Activated CD8-positive, alpha-beta T cell treated with anti-CD3 and anti-CD28 coated beads for 36 hours (primary cell): ENCODE data around the gene LARGE2. TPM values are rescaled to one million over a fixed set of nuclear protein-coding genes. Genes with fewer than 3 reads are reported as not detected.

Experiments used
- ATAC-seq: fragments of 200-7000 bp; cut with Tn5 transposase; one replicate; pipeline ENCODE4 v1.10.0; 2021; ENCODE audit warnings: mild to moderate bottlenecking, moderate library complexity
- CTCF ChIA-PET: fragments of 350-600 bp; sonication (Branson Sonifier 250); formaldehyde crosslinking; loops from one replicate; lab custom pipeline; 2021; ENCODE audit warnings: antibody characterized with exemption; lab: Charles Lee
- POLR2A ChIA-PET: fragments of 350-600 bp; sonication (Branson Sonifier 250); formaldehyde crosslinking; loops from one replicate; lab custom pipeline; 2021; ENCODE audit warnings: antibody characterized with exemption; lab: Charles Lee
- DNase-seq: peaks from one replicate; pipeline ENCODE4 v3.0.0-alpha.2; 2020
- H3K27ac Mint-ChIP-seq: one replicate; pipeline ENCODE4 v1.8.0; 2021; ENCODE audit warnings: mild to moderate bottlenecking, mixed read lengths
- H3K27me3 Mint-ChIP-seq: one replicate; pipeline ENCODE4 v1.8.0; 2021; ENCODE audit warnings: mixed read lengths
- H3K36me3 Mint-ChIP-seq: one replicate; pipeline ENCODE4 v1.8.0; 2021; ENCODE audit warnings: low read depth, mixed read lengths
- H3K4me1 Mint-ChIP-seq: one replicate; pipeline ENCODE4 v1.8.0; 2021; ENCODE audit warnings: low read depth, mixed read lengths
- H3K4me3 Mint-ChIP-seq: one replicate; pipeline ENCODE4 v1.8.0; 2021; ENCODE audit warnings: mild to moderate bottlenecking, moderate library complexity, mixed read lengths
- H3K9me3 Mint-ChIP-seq: one replicate; pipeline ENCODE4 v1.8.0; 2021; ENCODE audit warnings: mixed read lengths
- intact Hi-C: fragments of 100-400 bp; cut with micrococcal nuclease; formaldehyde crosslinking; loops from one replicate; pipeline ENCODE4 v1.10.0; 2022
- total RNA-seq, 2 experiments: library from RNA; stranded (reverse); gene quantifications; one replicate each; pipeline ENCODE4 v1.2.3, GENCODE V29; 2021
- TF ChIP-seq, protein P1 (sequence below): fragments of 200-600 bp; IDR thresholded peaks from one replicate; pipeline ENCODE4 v1.8.0; 2022; ENCODE audit warnings: antibody characterized with exemption, mild to moderate bottlenecking

Gene LARGE2
- total RNA-seq, 2 experiments from 2014 or later, result 0.70 to 1.1 TPM

DNA sequence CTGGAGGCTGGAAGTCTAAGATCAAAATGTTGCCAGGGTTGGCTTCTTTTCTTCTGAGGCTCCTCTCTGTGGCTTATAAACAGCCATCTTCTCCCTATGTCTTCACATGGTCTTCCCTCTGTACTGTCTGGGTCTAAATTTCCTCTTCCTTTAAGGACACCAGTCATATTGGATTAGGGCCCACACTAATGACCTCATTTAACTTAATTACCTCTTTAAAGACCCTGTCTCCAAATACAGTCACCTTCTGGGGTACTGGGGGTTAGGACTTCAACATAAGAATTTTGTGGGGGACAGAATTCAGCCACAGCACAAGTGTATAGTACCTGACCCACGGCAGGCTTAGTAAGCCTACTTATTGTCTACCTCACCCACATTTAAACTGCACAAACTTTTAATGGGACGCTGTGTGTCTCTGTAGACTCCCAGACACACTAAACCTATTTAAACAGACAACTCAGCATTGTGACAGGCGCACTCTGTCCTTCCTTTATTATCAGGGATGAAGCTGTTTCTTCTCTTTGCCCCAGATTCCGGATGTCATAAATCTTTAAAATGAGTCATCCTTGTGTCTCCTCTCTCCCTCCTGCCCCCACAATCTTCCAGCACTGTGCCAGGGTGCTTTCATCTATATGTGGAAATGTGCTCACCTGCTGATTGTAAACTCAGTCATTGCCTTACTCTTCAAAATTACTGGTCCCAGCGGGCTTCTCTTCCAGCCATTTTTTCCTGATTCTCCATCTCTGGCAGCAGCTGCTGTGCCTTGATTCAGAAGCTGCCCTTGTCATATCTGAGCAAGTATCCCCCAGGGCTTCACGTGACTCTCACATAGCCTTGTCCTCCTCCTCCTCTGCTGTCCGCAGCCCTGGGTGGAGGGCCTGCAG is 42.4 kb upstream of the LARGE2 start:
- intact Hi-C loops, result no loop called here
- peaks cover 5% of the 10 kb centered on the region for H3K27me3 Mint-ChIP-seq
- DNase-seq, result no peak
- peaks cover 20% of the 10 kb centered on the region for H3K36me3 Mint-ChIP-seq
- peaks cover 6% of the 10 kb centered on the region for H3K4me1 Mint-ChIP-seq
- H3K27ac Mint-ChIP-seq, result no peak overlapping the region
- POLR2A ChIA-PET, result interaction anchor here (0.9 kb wide), 1 partner anchor 18 kb away, joined by 3 read pairs; no protein-coding TSS in a partner anchor
- no peaks in the 10 kb centered on the region for H3K9me3 Mint-ChIP-seq
- ATAC-seq, result no peak
- CTCF ChIA-PET, result interaction anchor here (1.1 kb wide), 1 partner anchor 108 kb away, joined by 3 read pairs; no protein-coding TSS in a partner anchor
- H3K4me3 Mint-ChIP-seq, result no peak overlapping the region
- TF ChIP-seq, protein P1, sequence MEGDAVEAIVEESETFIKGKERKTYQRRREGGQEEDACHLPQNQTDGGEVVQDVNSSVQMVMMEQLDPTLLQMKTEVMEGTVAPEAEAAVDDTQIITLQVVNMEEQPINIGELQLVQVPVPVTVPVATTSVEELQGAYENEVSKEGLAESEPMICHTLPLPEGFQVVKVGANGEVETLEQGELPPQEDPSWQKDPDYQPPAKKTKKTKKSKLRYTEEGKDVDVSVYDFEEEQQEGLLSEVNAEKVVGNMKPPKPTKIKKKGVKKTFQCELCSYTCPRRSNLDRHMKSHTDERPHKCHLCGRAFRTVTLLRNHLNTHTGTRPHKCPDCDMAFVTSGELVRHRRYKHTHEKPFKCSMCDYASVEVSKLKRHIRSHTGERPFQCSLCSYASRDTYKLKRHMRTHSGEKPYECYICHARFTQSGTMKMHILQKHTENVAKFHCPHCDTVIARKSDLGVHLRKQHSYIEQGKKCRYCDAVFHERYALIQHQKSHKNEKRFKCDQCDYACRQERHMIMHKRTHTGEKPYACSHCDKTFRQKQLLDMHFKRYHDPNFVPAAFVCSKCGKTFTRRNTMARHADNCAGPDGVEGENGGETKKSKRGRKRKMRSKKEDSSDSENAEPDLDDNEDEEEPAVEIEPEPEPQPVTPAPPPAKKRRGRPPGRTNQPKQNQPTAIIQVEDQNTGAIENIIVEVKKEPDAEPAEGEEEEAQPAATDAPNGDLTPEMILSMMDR, result no peak

DNA sequence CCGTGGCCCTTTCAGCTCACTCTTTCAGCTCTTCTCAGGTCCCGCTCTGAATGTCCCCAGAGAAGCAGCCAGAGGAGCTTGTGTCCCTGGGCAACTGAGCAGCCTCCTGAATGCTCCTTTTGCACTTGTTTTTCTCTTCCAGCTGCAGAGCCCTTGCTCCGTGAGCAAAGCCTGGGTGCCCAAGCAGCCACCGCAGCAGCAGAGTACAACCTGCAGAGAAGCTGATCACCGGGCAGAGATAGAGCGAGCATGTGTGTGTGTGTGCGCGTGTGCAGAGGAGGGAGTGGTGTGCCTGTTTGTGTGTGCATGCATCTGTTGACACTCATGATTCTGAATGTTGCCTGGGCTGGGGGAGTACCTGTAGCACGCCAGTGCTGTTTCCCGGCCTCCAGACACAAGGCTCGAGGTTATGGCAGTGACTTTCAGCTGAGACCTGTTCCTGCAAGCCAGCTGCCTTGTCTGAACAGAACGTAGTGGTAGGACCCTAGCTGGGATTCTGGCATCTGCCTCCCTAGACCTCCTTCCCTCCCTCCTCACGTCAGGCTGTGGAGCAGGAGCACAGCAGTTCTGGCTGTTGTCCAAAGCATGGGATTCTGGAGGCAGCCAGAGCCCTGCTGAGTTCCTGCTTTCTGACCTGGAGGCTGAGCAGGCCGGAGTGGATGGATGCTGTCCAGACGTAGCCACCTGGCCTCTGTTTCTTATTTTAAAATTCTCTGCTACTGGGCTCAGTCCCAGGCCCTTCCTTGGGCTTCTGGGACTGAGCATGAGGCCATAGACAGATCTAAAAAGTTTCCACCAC is 41.5 kb upstream of the LARGE2 start:
- no peak overlapping the region for H3K4me3 Mint-ChIP-seq
- CTCF ChIA-PET, result interaction anchor here (1.1 kb wide), 1 partner anchor 109 kb away, joined by 3 read pairs; no protein-coding TSS in a partner anchor
- H3K4me1 Mint-ChIP-seq, result peaks cover 9% of the 10 kb centered on the region
- H3K9me3 Mint-ChIP-seq, result no peaks in the 10 kb centered on the region
- POLR2A ChIA-PET, result interaction anchor here (0.9 kb wide), 1 partner anchor 17 kb away, joined by 3 read pairs; no protein-coding TSS in a partner anchor
- no peak for ATAC-seq
- peaks cover 8% of the 10 kb centered on the region for H3K27me3 Mint-ChIP-seq
- intact Hi-C loops, result no loop called here
- no peak for DNase-seq
- peaks cover 16% of the 10 kb centered on the region for H3K36me3 Mint-ChIP-seq
- TF ChIP-seq, protein P1, result no peak
- H3K27ac Mint-ChIP-seq, result no peak overlapping the region

DNA sequence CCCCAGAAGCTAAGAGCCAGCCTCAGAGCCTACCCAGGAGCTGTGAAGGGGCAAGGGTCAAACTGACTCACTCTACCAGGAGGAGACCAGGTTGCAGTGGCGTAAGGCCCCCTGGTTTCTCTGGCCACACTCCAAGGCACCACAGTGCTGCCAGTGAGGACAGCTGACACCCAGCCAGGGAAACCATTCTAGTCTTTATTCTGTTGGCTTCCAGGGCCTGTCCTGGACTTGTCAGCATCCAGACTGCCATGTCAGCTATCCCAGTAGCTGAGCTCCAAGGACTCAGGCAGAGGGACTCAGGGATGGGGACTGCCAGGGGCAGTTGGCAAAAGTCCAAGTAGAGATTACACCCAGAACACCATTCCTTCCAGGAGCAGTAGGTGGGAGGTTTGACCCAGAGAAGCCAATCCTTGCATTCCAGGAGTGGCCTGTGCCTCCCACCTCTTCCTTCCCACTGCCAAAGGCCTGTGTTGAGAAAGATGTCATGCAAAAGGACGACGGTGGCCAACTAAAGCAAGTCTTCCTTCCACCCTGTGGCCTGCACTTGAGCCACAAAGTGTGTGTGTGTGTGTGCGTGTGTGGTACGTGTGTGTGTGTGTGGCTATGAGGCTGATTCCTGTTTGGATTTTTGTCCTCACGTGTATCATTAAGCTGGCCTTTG is 40.6 kb upstream of the LARGE2 start:
- Mint-ChIP-seq H3K4me1 (peaks cover 9% of the 10 kb centered on the region), H3K9me3 (no peaks in the 10 kb centered on the region), H3K27me3 (peaks cover 8% of the 10 kb centered on the region), H3K36me3 (peaks cover 15% of the 10 kb centered on the region), H3K4me3 (no peak overlapping the region), H3K27ac (no peak overlapping the region)
- CTCF ChIA-PET, result no interaction called here
- DNase-seq, result no peak
- intact Hi-C loops, result no loop called here
- no peak for ATAC-seq
- POLR2A ChIA-PET, result no interaction called here
- TF ChIP-seq, protein P1, result no peak

DNA sequence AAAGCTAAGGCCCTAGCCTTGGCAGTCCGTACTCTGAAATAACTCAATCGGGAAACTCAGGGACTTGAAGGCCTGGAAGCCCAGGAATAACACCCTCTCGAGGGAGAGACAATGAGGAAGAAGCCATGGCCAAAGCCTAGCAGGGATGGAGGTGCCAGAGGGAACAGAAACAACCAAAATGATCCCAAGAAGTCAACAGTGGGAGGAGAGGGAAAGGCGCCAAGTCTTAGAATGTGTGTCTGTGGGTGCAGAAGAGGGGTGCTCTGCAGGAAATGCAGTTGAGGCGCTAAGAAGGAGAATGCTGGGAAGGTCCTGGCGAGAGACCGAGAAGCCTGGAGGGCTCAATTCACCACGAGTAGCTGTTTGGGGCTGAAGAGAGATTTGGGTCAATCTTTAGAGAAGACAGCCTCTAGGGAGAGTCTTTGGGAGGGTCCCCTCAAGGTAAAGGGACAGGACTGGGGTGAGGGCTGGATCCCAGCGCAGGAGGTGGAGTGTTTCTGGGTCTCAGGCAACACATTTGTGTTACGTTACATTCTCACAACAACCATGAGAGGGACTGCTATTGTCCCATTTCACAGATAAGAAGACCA is 37.8 kb upstream of the LARGE2 start:
- TF ChIP-seq, protein P1, result no peak
- POLR2A ChIA-PET, result interaction anchor here (1.5 kb wide), 1 partner anchor 16 kb away, joined by 3 read pairs; no protein-coding TSS in a partner anchor
- CTCF ChIA-PET, result no interaction called here
- no peak for DNase-seq
- Mint-ChIP-seq H3K27ac (no peak overlapping the region), H3K36me3 (peaks cover 4% of the 10 kb centered on the region), H3K4me1 (peaks cover 9% of the 10 kb centered on the region), H3K9me3 (no peaks in the 10 kb centered on the region), H3K4me3 (peak overlapping the region; percentile 71), H3K27me3 (peaks cover 8% of the 10 kb centered on the region)
- intact Hi-C loops, result no loop called here
- no peak for ATAC-seq
